PC-3 (cell line): ENCODE measurements around the gene BTBD2. TPM values are rescaled to one million over a fixed set of nuclear protein-coding genes. Genes with fewer than 3 reads are reported as not detected.

ENCODE experiments used
- ATAC-seq: fragments of 200-7000 bp; cut with Tn5 transposase; 2 replicates; pipeline ENCODE4 v1.9.1; 2020; ENCODE audit warnings: mild to moderate bottlenecking, moderate library complexity
- BruUV-seq: library from RNA; stranded (reverse); fragments of 400-500 nt; replicated peaks from 2 replicates; lab custom pipeline; 2021; lab: Mats Ljungman, UMichigan
- CTCF ChIA-PET: fragments of 300-600 bp; sonication (Branson Sonifier 250); formaldehyde crosslinking; loops from one replicate; lab custom pipeline; 2022; ENCODE audit warnings: antibody characterized with exemption; lab: Charles Lee
- POLR2A ChIA-PET: fragments of 300-600 bp; sonication (Branson Sonifier 250); formaldehyde crosslinking; loops from one replicate; lab custom pipeline; 2022; ENCODE audit warnings: antibody characterized with exemption; ENCODE audit not compliant: unreplicated experiment; lab: Charles Lee
- DNase-seq: peaks from one replicate; pipeline ENCODE4 v3.0.0-alpha.2; 2015
- H2AFZ ChIP-seq: fragments of 300-600 bp; sonication (generic); 2 replicates; pipeline ENCODE4 v1.6.0; 2016; ENCODE audit warnings: antibody characterized with exemption, low read length
- H3F3A ChIP-seq: fragments of 300-600 bp; sonication (generic); one replicate; pipeline ENCODE4 v1.6.0; 2017; ENCODE audit warnings: antibody characterized with exemption, low read length, control low read depth, mild to moderate bottlenecking; ENCODE audit not compliant: unreplicated experiment
- H3K27ac ChIP-seq: fragments of 300-600 bp; sonication (generic); 2 replicates; pipeline ENCODE4 v1.5.1; 2016; ENCODE audit warnings: mild to moderate bottlenecking, low read length
- H3K27me3 ChIP-seq: fragments of 300-600 bp; sonication (generic); 2 replicates; pipeline ENCODE4 v1.6.1; 2016; ENCODE audit warnings: low read length, mixed read lengths
- H3K36me3 ChIP-seq: fragments of 300-600 bp; sonication (generic); 2 replicates; pipeline ENCODE4 v1.6.1; 2016; ENCODE audit warnings: low read depth, mixed run types, low read length, mixed read lengths
- H3K4me1 ChIP-seq: fragments of 300-600 bp; sonication (generic); 2 replicates; pipeline ENCODE4 v1.5.1; 2016; ENCODE audit warnings: low read length; ENCODE audit not compliant: insufficient read depth
- H3K4me2 ChIP-seq: fragments of 300-600 bp; sonication (generic); 2 replicates; pipeline ENCODE4 v1.6.0; 2016; ENCODE audit warnings: low read length
- H3K4me3 ChIP-seq: fragments of 300-600 bp; sonication (generic); 2 replicates; pipeline ENCODE4 v1.5.1; 2016; ENCODE audit warnings: mild to moderate bottlenecking, low read length, mixed read lengths
- H3K79me2 ChIP-seq: fragments of 300-600 bp; sonication (generic); 2 replicates; pipeline ENCODE4 v1.6.1; 2017; ENCODE audit warnings: low read length, mixed read lengths
- H3K9ac ChIP-seq: fragments of 300-600 bp; sonication (generic); 2 replicates; pipeline ENCODE4 v1.6.0; 2016; ENCODE audit warnings: mild to moderate bottlenecking, low read length
- H3K9me2 ChIP-seq: fragments of 300-600 bp; sonication (generic); replicated peaks from 2 replicates; pipeline ENCODE4 v1.6.1; 2016; ENCODE audit warnings: mixed run types, low read length, mixed read lengths
- H3K9me3 ChIP-seq: fragments of 300-600 bp; sonication (generic); 2 replicates; pipeline ENCODE4 v1.6.1; 2016; ENCODE audit warnings: low read length, mixed read lengths
- H4K20me1 ChIP-seq: fragments of 300-600 bp; sonication (generic); 2 replicates; pipeline ENCODE4 v1.6.1; 2016; ENCODE audit warnings: low read length, mixed read lengths
- CTCF ChIP-seq: fragments of 300-600 bp; sonication (generic); conservative IDR thresholded peaks from 2 replicates; pipeline ENCODE4 v1.5.1; 2017; ENCODE audit warnings: antibody characterized with exemption, low read depth, mild to moderate bottlenecking, low read length
- EZH2 ChIP-seq: fragments of 300-600 bp; sonication (generic); IDR thresholded peaks from one replicate; pipeline ENCODE4 v1.6.1; 2017; ENCODE audit warnings: antibody characterized with exemption, mild to moderate bottlenecking, low read length; ENCODE audit not compliant: unreplicated experiment
- EZH2phosphoT487 ChIP-seq: fragments of 300-600 bp; sonication (generic); IDR thresholded peaks from 2 replicates; pipeline ENCODE4 v1.6.1; 2018; ENCODE audit warnings: mild to moderate bottlenecking, antibody characterized with exemption, low read length, borderline replicate concordance
- intact Hi-C: fragments of 100-400 bp; cut with micrococcal nuclease; formaldehyde crosslinking; loops from 2 replicates; pipeline ENCODE4 v1.9.0; 2023
- total RNA-seq: library from RNA; depleted of rRNA; stranded (reverse); fragments of >200 nt; gene quantifications from 2 replicates; pipeline ENCODE4 v1.2.3, GENCODE V29; 2014

BTBD2 gene
- total RNA-seq, 1 experiment from 2014 or later, result 72.0 TPM

- Histone ChIP-seq H3K27me3 (no peaks in the 10 kb centered on the region), H3K9me3 (no peaks in the 10 kb centered on the region), H3K4me3 (no peak overlapping the region), H3K9ac (no peak overlapping the region), H3K4me2 (no peak overlapping the region), H3K9me2 (no peaks in the 10 kb centered on the region), H3F3A (no peaks in the 10 kb centered on the region), H4K20me1 (peaks cover 18% of the 10 kb centered on the region), H2AFZ (no peak overlapping the region), H3K4me1 (peaks cover 27% of the 10 kb centered on the region), H3K27ac (no peak overlapping the region), H3K36me3 (no peaks in the 10 kb centered on the region), H3K79me2 (peaks cover 20% of the 10 kb centered on the region)
- ChIA-PET POLR2A (no interaction called here), CTCF (no interaction called here)
- ATAC-seq (no peak), DNase-seq (no peak)
- intact Hi-C loops, result no loop called here
- TF ChIP-seq CTCF (no peak), EZH2phosphoT487 (no peak), EZH2 (no peak)
- no TSS peak for BruUV-seq
Observed at GRCh38 chr19:2053601-2054389, 38.3 kb upstream of the BTBD2 start.

DNA sequence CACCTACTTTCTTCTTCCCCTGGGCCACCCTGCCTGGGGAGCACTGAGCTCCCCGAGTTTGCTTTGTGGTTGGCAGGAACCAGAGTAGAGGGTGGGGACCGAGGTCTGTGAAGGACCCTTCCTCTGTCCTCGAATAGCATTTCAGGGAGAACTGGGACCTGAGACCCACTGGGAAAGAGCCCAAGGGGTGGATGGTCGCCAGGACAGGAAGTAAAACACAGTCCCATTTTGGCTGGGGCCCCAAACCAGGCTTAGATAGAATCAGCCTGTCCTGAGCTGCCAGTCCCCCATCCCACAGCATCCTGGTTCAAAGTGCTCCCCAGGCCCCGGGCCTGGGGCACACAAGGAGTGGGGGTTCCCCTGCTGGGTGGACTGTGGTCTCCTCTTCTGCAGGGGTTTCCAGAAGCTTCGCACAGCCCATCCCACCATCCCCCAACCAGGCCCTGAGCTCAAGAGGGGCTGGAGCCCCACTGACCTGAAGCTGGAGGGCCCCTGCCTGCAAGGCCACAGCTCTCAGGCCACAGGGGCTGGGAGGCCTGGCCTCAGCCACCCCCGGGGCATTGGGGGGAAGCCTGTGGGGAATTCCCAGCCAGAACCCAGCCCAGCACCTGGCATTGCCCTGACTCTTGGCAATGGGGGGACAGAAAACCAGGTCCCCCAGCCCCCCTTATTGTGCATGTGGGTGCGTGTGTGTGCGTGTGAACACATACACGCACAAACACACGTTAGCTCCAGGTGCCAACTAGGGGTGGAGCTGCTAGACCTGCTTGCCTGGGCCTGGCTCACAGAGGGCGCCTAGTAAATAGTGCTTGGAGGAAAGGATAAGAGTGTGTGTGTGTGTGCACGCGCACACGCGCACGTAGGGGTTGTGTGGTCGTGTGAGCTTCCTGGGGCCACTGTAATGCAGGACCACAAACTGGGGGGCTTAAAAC, 36.5 kb upstream of the BTBD2 start:
- Histone ChIP-seq H3K79me2 (peaks cover 38% of the 10 kb centered on the region), H3K27ac (no peak overlapping the region), H4K20me1 (peaks cover 34% of the 10 kb centered on the region), H3K9me3 (no peaks in the 10 kb centered on the region), H3K4me3 (peak overlapping the region; percentile 51; the same call in 1 of the 2 replicates), H3K27me3 (no peaks in the 10 kb centered on the region), H3K9me2 (no peaks in the 10 kb centered on the region), H3K4me1 (peaks cover 41% of the 10 kb centered on the region), H3K9ac (peak overlapping the region; percentile 52), H2AFZ (peak overlapping the region; percentile 77), H3K36me3 (no peaks in the 10 kb centered on the region), H3K4me2 (peak overlapping the region; percentile 75), H3F3A (no peaks in the 10 kb centered on the region)
- TSS peak; percentile 67 for BruUV-seq
- ChIA-PET CTCF (no interaction called here), POLR2A (interaction anchor here (0.6 to 0.8 kb wide), 2 partner anchors 100 to 197 kb away, joined by 3 to 6 read pairs; no protein-coding TSS in a partner anchor)
- no peak for ATAC-seq
- TF ChIP-seq EZH2phosphoT487, result no peak
- no peak for TF ChIP-seq CTCF
- TF ChIP-seq EZH2, result no peak
- intact Hi-C loops, result no loop called here
- no peak for DNase-seq
